GM18951 (cell line): ENCODE data around the gene RYR1.
"Not testable (repeated sequence)": the region's sequence is repeated elsewhere in the genome, so short reads cannot be mapped to it uniquely, and the experiment has no call there.

ENCODE experiments used
- POLR2A ChIP-seq: IDR thresholded peaks from 4 replicates; pipeline ENCODE4 v1.6.1; 2011; ENCODE audit warnings: mild to moderate bottlenecking; ENCODE audit not compliant: insufficient read length, insufficient read depth; ENCODE audit errors: extremely low read depth
- in situ Hi-C: fragments of 300-500 bp; cut with MboI; formaldehyde crosslinking; loops from one replicate; pipeline ENCODE4 v1.12.0; 2022; ENCODE audit warnings: low sequenced_read_pairs, mixed read lengths, inconsistent platforms; ENCODE audit not compliant: unreplicated experiment

Gene RYR1

DNA sequence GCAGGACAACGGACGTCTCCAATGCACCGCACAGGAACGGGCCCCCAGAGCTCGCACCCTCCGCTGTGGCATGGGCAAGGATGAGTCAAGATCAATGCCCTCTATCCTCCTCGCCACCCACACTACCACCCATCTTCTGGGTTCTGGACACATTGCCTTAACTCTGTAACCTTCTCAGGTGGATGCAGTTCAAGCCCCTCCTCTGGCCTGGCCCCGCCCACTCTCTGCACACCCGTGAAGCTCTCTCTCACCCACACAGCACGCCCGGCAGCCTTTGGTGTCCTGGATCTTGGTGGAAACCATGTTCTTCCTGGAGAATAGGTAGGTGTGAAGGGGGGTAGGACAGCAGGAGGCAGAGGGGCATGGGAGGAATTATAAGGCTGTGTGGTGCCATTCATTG is 163.6 kb downstream of the RYR1 start:
- peak; percentile 27 for TF ChIP-seq POLR2A
- in situ Hi-C loops, result no loop called here

DNA sequence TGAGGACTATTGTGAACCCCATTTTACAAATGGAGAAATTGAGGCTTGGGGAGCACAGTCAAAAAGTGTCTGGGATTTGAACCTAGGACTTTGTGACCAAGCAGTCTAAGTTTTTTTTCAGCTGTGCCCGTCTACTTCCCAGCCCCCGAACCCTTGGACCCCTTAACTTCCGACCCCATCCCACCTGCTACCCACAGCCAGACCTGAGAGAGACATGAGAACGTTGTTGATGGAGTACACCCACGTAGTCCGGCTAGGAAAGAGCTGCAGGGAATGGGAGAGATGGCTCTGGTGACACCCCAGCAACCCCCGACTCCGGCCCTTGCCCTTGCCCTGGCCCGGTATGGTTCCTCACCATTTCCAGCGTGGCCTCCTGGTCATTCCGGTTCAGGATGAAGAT is 166.2 kb downstream of the RYR1 start:
- no peak for TF ChIP-seq POLR2A
- in situ Hi-C loops, result no loop called here

DNA sequence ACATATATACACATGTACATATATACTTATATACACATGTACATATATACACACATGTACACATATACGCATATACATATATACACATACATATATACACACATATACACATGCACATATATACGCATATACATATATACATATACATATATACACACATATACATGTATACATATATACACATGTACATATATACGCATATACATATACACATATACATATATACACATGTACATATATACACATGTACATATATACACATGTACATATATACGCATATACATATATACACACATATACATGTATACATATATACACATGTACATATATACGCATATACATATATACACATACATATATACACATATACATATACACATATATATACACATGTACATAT is 169.4 kb downstream of the RYR1 start:
- in situ Hi-C loops, result not testable (repeated sequence)

DNA sequence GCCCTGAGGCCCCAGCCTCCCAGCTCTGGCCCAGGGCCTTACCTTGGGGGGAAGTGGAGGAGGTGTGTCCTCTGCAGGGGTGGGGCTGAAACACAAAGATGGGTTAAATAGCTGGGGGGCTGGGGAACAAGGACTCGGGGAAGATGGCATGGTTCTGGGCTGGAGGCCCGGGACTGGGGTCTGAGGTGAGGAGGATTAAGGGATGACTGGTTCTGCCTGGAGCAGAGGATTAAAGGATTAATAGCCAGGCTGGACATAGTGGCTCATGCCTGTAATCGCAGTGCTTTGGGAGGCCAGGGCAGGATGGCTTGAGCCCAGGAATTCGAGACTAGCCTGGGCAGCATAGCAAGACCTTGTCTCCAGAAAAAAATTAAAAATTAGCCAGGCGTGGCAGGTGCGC is 172.6 kb downstream of the RYR1 start:
- no peak for TF ChIP-seq POLR2A
- in situ Hi-C loops, result no loop called here

- in situ Hi-C loops, result no loop called here
- no peak for TF ChIP-seq POLR2A
Observed at GRCh38 chr19:38614289-38614688, 180.8 kb downstream of the RYR1 start.

DNA sequence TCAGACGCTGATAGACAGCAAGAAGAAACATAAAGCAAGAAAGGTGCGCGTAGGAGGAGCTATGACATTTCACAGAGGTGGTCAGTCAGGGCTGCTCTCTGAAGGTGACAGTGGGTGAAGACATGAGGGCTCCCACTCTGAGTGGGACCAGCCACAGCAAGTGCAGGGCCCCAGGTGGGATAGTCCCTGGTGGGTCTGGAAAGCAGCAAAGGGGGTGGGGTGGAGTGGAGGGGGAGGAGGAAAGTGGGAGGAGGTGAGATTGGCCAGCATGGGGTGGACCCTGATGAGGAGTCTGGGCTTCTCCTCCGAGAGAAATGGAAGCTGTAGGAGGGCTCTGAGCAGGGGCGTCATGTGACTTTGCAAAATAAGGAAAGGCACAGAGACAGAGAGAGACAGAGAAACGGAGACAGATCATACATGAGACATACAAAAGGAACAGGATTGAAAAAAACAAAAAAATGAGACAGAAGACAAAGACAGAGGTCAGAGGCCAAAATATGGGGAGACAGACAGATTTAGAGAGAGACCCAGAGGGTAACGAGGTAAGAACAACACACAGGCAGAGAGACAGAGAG is 181.6 kb downstream of the RYR1 start:
- no peak for TF ChIP-seq POLR2A
- in situ Hi-C loops, result no loop called here

- in situ Hi-C loops, result no loop called here
- peak; percentile 18 for TF ChIP-seq POLR2A
Observed at GRCh38 chr19:38616265-38616664, 182.8 kb downstream of the RYR1 start.

GRCh38 chr19:38617283-38617763 is 183.8 kb downstream of the RYR1 start:
- in situ Hi-C loops, result no loop called here
- TF ChIP-seq POLR2A, result no peak

- in situ Hi-C loops, result no loop called here
Observed at GRCh38 chr19:38617764-38618589, 184.5 kb downstream of the RYR1 start, which contains the start of gene MAP4K1. TSS of gene MAP4K1 (minus strand) at chr19:38617953. CDS start at chr19:38617895, 58 bp downstream.

DNA sequence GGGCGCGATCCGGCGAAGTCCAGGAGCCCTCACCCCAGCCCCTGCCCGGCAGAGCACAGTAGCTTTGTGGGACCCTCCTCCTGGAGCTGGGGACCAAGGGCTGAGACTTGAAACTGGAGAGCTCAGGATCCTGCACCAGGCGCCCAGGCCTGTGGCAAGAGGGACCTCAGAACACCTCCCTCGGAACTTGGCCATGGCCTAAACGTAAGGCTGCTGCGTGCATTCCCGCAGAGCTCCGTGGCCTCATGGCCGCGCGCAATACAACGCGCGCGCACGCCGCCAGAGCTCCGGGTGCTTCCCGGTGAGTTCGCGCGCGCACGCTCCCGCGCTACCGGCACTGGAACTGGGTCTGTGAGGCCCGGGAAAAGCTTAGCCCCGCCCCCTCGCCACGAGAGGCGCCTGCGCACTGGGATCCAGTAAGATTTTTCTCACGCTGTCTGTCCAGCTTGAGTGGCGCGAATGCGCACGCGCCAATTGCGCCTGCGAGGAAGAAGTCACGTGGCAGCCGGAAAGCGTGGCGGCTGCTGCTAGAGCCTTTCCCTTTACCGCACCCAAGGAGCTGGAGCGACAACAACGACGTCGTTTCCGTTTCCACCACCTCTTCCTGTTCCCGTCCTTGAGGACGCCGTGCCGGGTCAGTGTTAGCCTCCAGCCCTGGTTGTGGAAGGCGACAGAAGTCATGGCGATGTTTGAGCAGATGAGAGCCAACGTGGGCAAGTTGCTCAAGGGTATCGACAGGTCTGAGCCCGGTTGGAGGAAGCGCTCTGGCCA is 185.3 kb downstream of the RYR1 start, which contains the start of gene EIF3K:
EIF3K (plus strand) TSS at position 599 of the 771 bp plus-strand sequence; CDS start at position 680, 81 bp downstream.
- in situ Hi-C loops, result no loop called here
- peak; percentile 88 for TF ChIP-seq POLR2A

More at GRCh38 chr19:38617764-38618589, 184.5 kb downstream of the RYR1 start, which contains the start of gene MAP4K1:
- peak; percentile 73 for TF ChIP-seq POLR2A

DNA sequence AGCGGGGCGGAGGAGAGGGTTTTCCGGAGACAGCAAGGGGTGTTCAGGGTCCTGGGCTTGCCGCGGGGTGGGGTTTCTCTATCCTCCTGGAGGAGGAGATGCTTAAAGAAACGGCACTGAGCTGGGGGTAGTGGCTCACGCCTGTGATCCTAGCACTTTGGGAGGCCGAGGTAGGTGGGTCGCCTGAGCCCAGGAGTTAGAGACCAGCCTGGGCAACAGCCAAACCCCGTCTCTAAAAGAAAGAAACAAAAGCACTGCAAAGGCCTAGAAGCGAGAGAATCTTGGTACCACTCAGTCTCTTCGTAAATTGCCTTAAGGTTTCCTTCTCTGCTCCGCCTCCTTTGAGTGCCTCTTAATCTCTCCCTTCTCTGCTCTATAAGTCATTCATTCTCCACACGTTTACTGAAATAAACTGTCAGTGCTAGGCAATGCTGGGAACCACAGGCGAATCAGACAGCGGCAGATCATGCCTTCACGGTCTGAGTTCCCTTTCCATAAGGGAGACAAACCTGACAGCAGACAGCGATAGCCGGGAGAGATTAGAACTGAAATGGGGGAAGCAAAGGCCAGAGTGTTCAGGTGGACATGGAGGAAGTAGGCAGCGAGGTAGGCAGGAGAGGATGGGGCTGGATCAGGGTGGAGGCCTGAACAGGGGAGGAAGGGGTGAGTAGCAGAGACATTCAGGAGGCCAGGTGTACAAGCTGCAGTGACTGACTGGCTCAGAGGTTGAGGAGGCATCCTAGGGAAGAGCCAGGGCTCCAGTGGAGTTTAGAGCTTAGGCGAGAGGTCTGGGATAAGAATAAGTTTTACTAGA is 186.1 kb downstream of the RYR1 start:
- no peak for TF ChIP-seq POLR2A
- in situ Hi-C loops, result no loop called here

- TF ChIP-seq POLR2A, result no peak
- in situ Hi-C loops, result no loop called here
Observed at GRCh38 chr19:38624822-38625221, 191.3 kb downstream of the RYR1 start.
